Transverse colon (tissue), 4 donors: Measurements from ENCODE around the gene RACGAP1.

Source experiments
- CTCF ChIP-seq, 5 experiments: fragments of 200-600 bp in 3 of 5; fragments of 450-650 bp in 2 of 5; sonication (generic) in 3 of 5; IDR thresholded peaks; 1 replicate in 2 of 5; 2 replicates in 3 of 5; pipeline ENCODE4 v1.5.1; 2016 to 2017; ENCODE audit warnings: antibody characterized with exemption in 5 of 5, inconsistent platforms in 3 of 5, mild to moderate bottlenecking in 2 of 5, moderate library complexity in 1 of 5
- EP300 ChIP-seq: sonication (generic); formaldehyde crosslinking; IDR thresholded peaks from one replicate; pipeline ENCODE4 v1.6.1; 2017; ENCODE audit warnings: antibody characterized with exemption, low read depth
- POLR2A ChIP-seq: fragments of 450-650 bp; IDR thresholded peaks from one replicate; pipeline ENCODE4 v1.6.1; 2016; ENCODE audit warnings: antibody characterized with exemption, mild to moderate bottlenecking, moderate library complexity
- POLR2AphosphoS5 ChIP-seq, 3 donors: sonication (generic); formaldehyde crosslinking; IDR thresholded peaks; one replicate each; pipeline ENCODE4 v1.6.1; 2016; ENCODE audit warnings: antibody characterized with exemption in 3 of 3

DNA sequence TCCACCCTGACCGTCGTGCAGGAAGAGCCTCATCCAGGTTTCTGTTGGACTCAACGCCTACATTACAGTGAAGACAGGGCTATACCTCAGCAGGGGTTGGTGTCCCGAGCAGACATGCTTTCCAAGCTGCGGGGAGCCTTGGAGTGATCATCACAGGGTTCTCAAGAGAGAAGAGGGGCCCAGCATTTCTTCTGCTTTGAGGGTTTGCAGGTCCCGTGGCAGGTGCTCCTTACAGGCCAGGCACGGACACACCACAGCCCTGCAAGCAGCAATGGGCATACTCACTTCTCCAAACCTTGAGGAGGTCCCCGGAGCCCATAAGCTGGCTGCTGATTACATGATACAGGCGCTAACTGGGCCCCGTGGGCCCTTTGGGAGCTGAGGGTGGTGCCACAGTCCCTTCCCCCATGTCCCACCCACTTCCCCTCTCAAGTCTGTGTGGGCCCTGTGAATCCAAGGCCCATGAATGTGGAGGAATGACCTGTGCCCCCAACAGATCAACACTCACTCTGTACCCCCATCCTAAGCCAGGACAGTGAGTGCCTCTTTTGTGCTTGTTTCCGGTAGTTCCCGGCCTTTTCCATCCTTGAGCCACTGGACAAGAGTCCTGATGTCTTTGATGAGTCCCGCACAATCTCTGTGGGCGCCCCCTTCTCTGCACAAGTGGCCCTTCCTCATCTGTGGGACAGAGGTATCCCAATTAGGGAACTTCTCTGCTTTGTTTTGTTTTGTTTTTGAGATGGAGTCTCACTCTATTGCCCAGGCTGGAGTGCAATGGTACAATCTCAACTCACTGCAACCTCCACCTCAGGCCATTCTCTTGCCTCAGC lies 73.7 kb downstream of the RACGAP1 start:
- no peak for TF ChIP-seq EP300
- TF ChIP-seq CTCF (IDR thresholded peaks at IDR 0.05) = no peak
- TF ChIP-seq POLR2A = no peak
- no peak for TF ChIP-seq POLR2AphosphoS5 (IDR thresholded peaks at IDR 0.05)
